ENCODE measurements around the gene ART1.
"Not testable (repeated sequence)": the region's sequence is repeated elsewhere in the genome, so short reads cannot be mapped to it uniquely, and the experiment has no call there.

DNA sequence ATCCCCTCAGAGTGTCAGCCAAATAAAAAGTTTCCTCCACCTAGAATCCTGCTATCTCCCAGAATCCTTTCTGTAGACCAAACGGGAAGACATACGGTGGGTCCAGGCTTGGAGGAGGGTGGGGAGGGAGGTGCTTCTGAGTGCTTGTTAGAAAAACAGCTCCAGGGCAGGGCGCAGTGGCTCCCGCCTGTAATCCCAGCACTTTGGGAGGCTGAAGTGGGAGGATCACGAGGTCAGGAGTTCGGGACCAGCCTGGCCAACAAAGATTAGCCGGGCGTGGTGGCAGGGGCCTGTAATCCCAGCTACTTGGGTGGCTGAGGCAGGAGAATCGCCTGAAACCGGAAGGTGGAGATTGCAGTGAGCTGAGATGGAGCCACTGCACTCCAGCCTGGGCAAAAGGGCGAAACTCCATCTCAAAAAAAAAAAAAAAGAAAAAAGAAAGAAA lies 1.8 kb upstream of the ART1 start:
- TF ChIP-seq, protein P1, sequence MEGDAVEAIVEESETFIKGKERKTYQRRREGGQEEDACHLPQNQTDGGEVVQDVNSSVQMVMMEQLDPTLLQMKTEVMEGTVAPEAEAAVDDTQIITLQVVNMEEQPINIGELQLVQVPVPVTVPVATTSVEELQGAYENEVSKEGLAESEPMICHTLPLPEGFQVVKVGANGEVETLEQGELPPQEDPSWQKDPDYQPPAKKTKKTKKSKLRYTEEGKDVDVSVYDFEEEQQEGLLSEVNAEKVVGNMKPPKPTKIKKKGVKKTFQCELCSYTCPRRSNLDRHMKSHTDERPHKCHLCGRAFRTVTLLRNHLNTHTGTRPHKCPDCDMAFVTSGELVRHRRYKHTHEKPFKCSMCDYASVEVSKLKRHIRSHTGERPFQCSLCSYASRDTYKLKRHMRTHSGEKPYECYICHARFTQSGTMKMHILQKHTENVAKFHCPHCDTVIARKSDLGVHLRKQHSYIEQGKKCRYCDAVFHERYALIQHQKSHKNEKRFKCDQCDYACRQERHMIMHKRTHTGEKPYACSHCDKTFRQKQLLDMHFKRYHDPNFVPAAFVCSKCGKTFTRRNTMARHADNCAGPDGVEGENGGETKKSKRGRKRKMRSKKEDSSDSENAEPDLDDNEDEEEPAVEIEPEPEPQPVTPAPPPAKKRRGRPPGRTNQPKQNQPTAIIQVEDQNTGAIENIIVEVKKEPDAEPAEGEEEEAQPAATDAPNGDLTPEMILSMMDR (IDR thresholded peaks at IDR 0.05; ENCODE audit: low read depth, low read length, poor library complexity, severe bottlenecking): not testable (repeated sequence)
- not testable (repeated sequence) for TF ChIP-seq EZH2phosphoT487 (IDR thresholded peaks at IDR 0.05; ENCODE audit: borderline replicate concordance, low read length)

Data from DOHH2 (cell line).